CD14-positive monocyte (primary cell): Measurements from ENCODE around the gene SUPV3L1. TPM values are rescaled to one million over a fixed set of nuclear protein-coding genes. Genes with fewer than 3 reads are reported as not detected.

Source experiments
- DNase-seq, 3 donors: peaks; one replicate each; pipeline ENCODE4 v3.0.0-alpha.2; 2011 to 2022
- H2AFZ ChIP-seq: 2 replicates; pipeline ENCODE4 v1.6.0; 2012; ENCODE audit warnings: mild to moderate bottlenecking, low read depth, low read length, inconsistent platforms; ENCODE audit not compliant: insufficient read depth, poor library complexity, severe bottlenecking
- H3K27ac ChIP-seq, 2 donors: 1 replicate in 1 of 2; 2 replicates in 1 of 2; pipeline ENCODE4 v1.5.1; 2012 to 2013; ENCODE audit warnings: low read length in 2 of 2, control low read depth in 1 of 2, inconsistent platforms in 1 of 2, low read depth in 1 of 2, mild to moderate bottlenecking in 1 of 2
- H3K27me3 ChIP-seq, 2 donors: one replicate each; pipeline versions ENCODE4 v1.6.0 to v1.6.1; 2011 to 2013; ENCODE audit warnings: low read length in 2 of 2; ENCODE audit not compliant: control insufficient read depth in 2 of 2, insufficient read depth in 2 of 2
- H3K36me3 ChIP-seq, 2 donors: replicated peaks in 1 of 2; 1 replicate in 1 of 2; 2 replicates in 1 of 2; pipeline versions ENCODE4 v1.5.1 to v1.6.1; 2012 to 2013; ENCODE audit warnings: low read length in 2 of 2, control low read depth in 1 of 2, inconsistent platforms in 1 of 2, mild to moderate bottlenecking in 1 of 2; ENCODE audit not compliant: insufficient read depth in 2 of 2, control insufficient read depth in 1 of 2
- H3K4me1 ChIP-seq, 2 donors: 1 replicate in 1 of 2; 2 replicates in 1 of 2; pipeline versions ENCODE4 v1.5.1 to v1.6.1; 2012 to 2013; ENCODE audit warnings: low read length in 2 of 2, control low read depth in 1 of 2, inconsistent platforms in 1 of 2, mild to moderate bottlenecking in 1 of 2, moderate library complexity in 1 of 2; ENCODE audit not compliant: insufficient read depth in 2 of 2, control insufficient read depth in 1 of 2
- H3K4me2 ChIP-seq: replicated peaks from 2 replicates; pipeline ENCODE3; 2012; ENCODE audit warnings: low read length, moderate library complexity, mild to moderate bottlenecking; ENCODE audit not compliant: poor library complexity, severe bottlenecking; ENCODE audit errors: extremely low read depth
- H3K4me3 ChIP-seq, 3 experiments: fragments of 200-600 bp in 1 of 3; sonication (generic) in 1 of 3; replicated peaks in 1 of 3; 1 replicate in 2 of 3; 2 replicates in 1 of 3; pipeline ENCODE4 v1.5.1; 2011 to 2013; ENCODE audit warnings: low read length in 3 of 3, mild to moderate bottlenecking in 3 of 3, control low read depth in 2 of 3, low read depth in 2 of 3, inconsistent platforms in 1 of 3, moderate library complexity in 1 of 3
- H3K79me2 ChIP-seq: 2 replicates; pipeline ENCODE4 v1.6.0; 2012; ENCODE audit warnings: mild to moderate bottlenecking, control low read depth, inconsistent platforms, low read length, moderate library complexity; ENCODE audit not compliant: insufficient read depth
- H3K9ac ChIP-seq: 2 replicates; pipeline ENCODE4 v1.6.0; 2017; ENCODE audit warnings: low read length, mild to moderate bottlenecking; ENCODE audit not compliant: insufficient read depth, poor library complexity, severe bottlenecking
- H3K9me3 ChIP-seq, 2 donors: replicated peaks in 1 of 2; 1 replicate in 1 of 2; 2 replicates in 1 of 2; pipeline versions ENCODE4 v1.5.1 to v1.6.1; 2012 to 2013; ENCODE audit warnings: low read length in 2 of 2, control low read depth in 1 of 2; ENCODE audit not compliant: control insufficient read depth in 1 of 2, insufficient read depth in 1 of 2
- H4K20me1 ChIP-seq: 2 replicates; pipeline ENCODE4 v1.6.0; 2012; ENCODE audit warnings: mild to moderate bottlenecking, low read length, control low read depth, moderate library complexity; ENCODE audit not compliant: insufficient read depth
- H3K27ac Mint-ChIP-seq, 7 donors: one replicate each; pipeline ENCODE4 v1.8.0; 2020; ENCODE audit warnings: mild to moderate bottlenecking in 7 of 7, mixed read lengths in 7 of 7, moderate library complexity in 6 of 7, inconsistent platforms in 2 of 7
- H3K27me3 Mint-ChIP-seq, 3 donors: one replicate each; pipeline ENCODE4 v1.8.0; 2021 to 2022; ENCODE audit warnings: low read depth in 3 of 3, mild to moderate bottlenecking in 3 of 3, mixed read lengths in 3 of 3, moderate library complexity in 3 of 3, inconsistent platforms in 1 of 3
- H3K36me3 Mint-ChIP-seq, 2 donors: one replicate each; pipeline ENCODE4 v1.8.0; 2020; ENCODE audit warnings: mixed read lengths in 2 of 2, inconsistent platforms in 1 of 2, mild to moderate bottlenecking in 1 of 2
- H3K4me1 Mint-ChIP-seq: one replicate; pipeline ENCODE4 v1.8.0; 2020; ENCODE audit warnings: mild to moderate bottlenecking, mixed read lengths
- H3K4me3 Mint-ChIP-seq, 2 donors: one replicate each; pipeline ENCODE4 v1.8.0; 2020; ENCODE audit warnings: mild to moderate bottlenecking in 2 of 2, mixed read lengths in 2 of 2, moderate library complexity in 1 of 2
- H3K9me3 Mint-ChIP-seq, 7 donors: one replicate each; pipeline ENCODE4 v1.8.0; 2020 to 2022; ENCODE audit warnings: mixed read lengths in 7 of 7, mild to moderate bottlenecking in 6 of 7, moderate library complexity in 6 of 7, inconsistent platforms in 2 of 7
- WGBS: methylation state at CpG from one replicate; pipeline ENCODE4 v1.1.5; 2013; ENCODE audit warnings: missing lambda C conversion rate; ENCODE audit not compliant: insufficient coverage; 5-methylcytosine and 5-hydroxymethylcytosine counted together
- intact Hi-C, 2 donors: fragments of 100-400 bp; cut with micrococcal nuclease; formaldehyde crosslinking; loops; one replicate each; pipeline versions ENCODE4 v1.15.0 to v1.15.1; 2023
- polyA plus RNA-seq, 3 donors: library from polyadenylated mRNA; depleted of rRNA in 1 of 3; unstranded in 2 of 3; stranded (reverse) in 1 of 3; fragments of 300-500 nt in 2 of 3; fragments of >200 nt in 1 of 3; fragmentation: Illumina TruSeq in 2 of 3; gene quantifications; 1 replicate in 2 of 3; 2 replicates in 1 of 3; pipeline ENCODE4 v1.2.3, GENCODE V29; 2012 to 2021
- TF ChIP-seq, protein P1 (sequence below): fragments of 200-600 bp; IDR thresholded peaks from one replicate; pipeline ENCODE4 v1.8.0; 2022; ENCODE audit warnings: antibody characterized with exemption, mild to moderate bottlenecking

Gene SUPV3L1
- polyA plus RNA-seq, 3 donors: 6.8 to 18.8 (median 7.3) TPM

DNA sequence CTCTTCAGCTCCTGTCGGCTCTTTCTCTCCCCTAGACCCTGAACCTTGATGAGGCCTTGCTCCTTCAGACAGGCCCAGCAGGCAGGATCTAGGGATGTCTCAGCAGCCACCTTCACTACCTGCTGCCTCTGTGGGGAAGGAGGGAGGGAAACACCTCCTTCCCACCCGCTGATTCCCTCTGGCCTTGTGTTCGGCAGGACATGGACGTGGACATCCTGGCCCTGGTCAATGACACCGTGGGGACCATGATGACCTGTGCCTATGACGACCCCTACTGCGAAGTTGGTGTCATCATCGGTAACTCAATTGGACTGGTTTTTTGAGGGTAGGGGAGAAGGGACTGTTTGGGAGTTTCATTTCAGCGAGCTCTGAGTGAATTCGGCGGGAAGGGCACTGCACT lies 60.4 kb downstream of the SUPV3L1 start:
- H3K27ac ChIP-seq: no peak overlapping the region
- no peak overlapping the region for H3K4me3 Mint-ChIP-seq
- no peaks in the 10 kb centered on the region for H4K20me1 ChIP-seq
- H3K4me2 ChIP-seq: no peak overlapping the region
- peaks cover 0 to 3% (median 2%) of the 10 kb centered on the region in 3 donors for H3K27me3 Mint-ChIP-seq
- TF ChIP-seq, protein P1, sequence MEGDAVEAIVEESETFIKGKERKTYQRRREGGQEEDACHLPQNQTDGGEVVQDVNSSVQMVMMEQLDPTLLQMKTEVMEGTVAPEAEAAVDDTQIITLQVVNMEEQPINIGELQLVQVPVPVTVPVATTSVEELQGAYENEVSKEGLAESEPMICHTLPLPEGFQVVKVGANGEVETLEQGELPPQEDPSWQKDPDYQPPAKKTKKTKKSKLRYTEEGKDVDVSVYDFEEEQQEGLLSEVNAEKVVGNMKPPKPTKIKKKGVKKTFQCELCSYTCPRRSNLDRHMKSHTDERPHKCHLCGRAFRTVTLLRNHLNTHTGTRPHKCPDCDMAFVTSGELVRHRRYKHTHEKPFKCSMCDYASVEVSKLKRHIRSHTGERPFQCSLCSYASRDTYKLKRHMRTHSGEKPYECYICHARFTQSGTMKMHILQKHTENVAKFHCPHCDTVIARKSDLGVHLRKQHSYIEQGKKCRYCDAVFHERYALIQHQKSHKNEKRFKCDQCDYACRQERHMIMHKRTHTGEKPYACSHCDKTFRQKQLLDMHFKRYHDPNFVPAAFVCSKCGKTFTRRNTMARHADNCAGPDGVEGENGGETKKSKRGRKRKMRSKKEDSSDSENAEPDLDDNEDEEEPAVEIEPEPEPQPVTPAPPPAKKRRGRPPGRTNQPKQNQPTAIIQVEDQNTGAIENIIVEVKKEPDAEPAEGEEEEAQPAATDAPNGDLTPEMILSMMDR: no peak
- H3K9ac ChIP-seq: no peak overlapping the region
- H3K27ac Mint-ChIP-seq: peak overlapping the region in 1 of 7 donors; percentile 78
- peak overlapping the region; percentile 56 for H2AFZ ChIP-seq
- no peak for DNase-seq
- intact Hi-C loops: no loop called here
- H3K36me3 ChIP-seq: no peaks in the 10 kb centered on the region
- H3K9me3 ChIP-seq: no peaks in the 10 kb centered on the region
- H3K4me1 ChIP-seq: peaks cover 10 to 16% of the 10 kb centered on the region in 2 donors
- peaks cover 0 to 2% (median 0%) of the 10 kb centered on the region in 7 donors for H3K9me3 Mint-ChIP-seq
- WGBS: 92% methylated on average over 8 of the region's 11 CpGs
- no peaks in the 10 kb centered on the region for H3K36me3 Mint-ChIP-seq
- no peak overlapping the region for H3K4me3 ChIP-seq
- H3K4me1 Mint-ChIP-seq: peaks cover 14% of the 10 kb centered on the region
- no peaks in the 10 kb centered on the region for H3K27me3 ChIP-seq
- no peaks in the 10 kb centered on the region for H3K79me2 ChIP-seq

DNA sequence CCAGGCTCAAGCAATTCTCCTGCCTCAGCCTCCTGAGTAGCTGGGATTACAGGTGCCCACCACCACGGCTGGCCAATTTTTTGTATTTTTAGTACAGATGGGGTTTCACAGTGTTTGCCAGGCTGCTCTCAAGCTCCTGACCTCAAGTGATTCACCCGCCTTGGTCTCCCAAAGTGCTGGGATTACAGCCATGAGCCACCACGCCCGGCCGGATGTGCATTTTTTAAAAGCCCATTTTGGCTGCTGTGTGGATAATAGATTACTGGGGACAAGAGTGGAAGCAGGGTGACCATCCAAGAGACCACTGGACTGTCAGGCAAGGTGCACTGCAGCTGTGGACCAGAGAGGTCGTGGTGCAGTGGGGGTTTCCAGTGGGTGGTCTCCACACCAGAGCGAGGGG lies 61.5 kb downstream of the SUPV3L1 start:
- Mint-ChIP-seq H3K9me3 (peaks cover 0 to 2% (median 0%) of the 10 kb centered on the region in 7 donors), H3K27ac (no peak overlapping the region), H3K4me1 (peaks cover 14% of the 10 kb centered on the region), H3K36me3 (no peaks in the 10 kb centered on the region), H3K4me3 (no peak overlapping the region), H3K27me3 (peaks cover 2 to 4% (median 3%) of the 10 kb centered on the region in 3 donors)
- no peak overlapping the region for H3K9ac ChIP-seq
- TF ChIP-seq, protein P1: no peak
- H3K27me3 ChIP-seq: no peaks in the 10 kb centered on the region
- H3K27ac ChIP-seq: no peak overlapping the region
- H2AFZ ChIP-seq: no peak overlapping the region
- H3K79me2 ChIP-seq: no peaks in the 10 kb centered on the region
- 97% methylated on average over 5 of the region's 7 CpGs for WGBS
- no peaks in the 10 kb centered on the region for H4K20me1 ChIP-seq
- H3K36me3 ChIP-seq: no peaks in the 10 kb centered on the region
- intact Hi-C loops: no loop called here
- DNase-seq: no peak
- no peaks in the 10 kb centered on the region for H3K9me3 ChIP-seq
- H3K4me3 ChIP-seq: no peak overlapping the region
- no peak overlapping the region for H3K4me2 ChIP-seq
- H3K4me1 ChIP-seq: peaks cover 10 to 16% of the 10 kb centered on the region in 2 donors
